Gastrocnemius medialis (tissue), 4 donors: ENCODE data around the gene UBASH3B. TPM values are rescaled to one million over a fixed set of nuclear protein-coding genes. Genes with fewer than 3 reads are reported as not detected.

Source experiments
- ATAC-seq, 2 donors: fragments of 150-250 bp; one replicate each; pipeline ENCODE4 v1.9.1; 2016
- DNase-seq, 2 donors: peaks; one replicate each; pipeline ENCODE4 v3.0.0-alpha.2; 2019
- H3K27ac ChIP-seq, 4 donors: fragments of 200-600 bp; sonication (generic); 1 replicate in 1 of 4; 2 replicates in 3 of 4; pipeline ENCODE4 v1.5.1; 2016 to 2018; ENCODE audit warnings: mild to moderate bottlenecking in 2 of 4, moderate library complexity in 1 of 4
- H3K27me3 ChIP-seq, 3 donors: fragments of 200-600 bp; sonication (generic) in 2 of 3; 1 replicate in 1 of 3; 2 replicates in 2 of 3; pipeline versions ENCODE4 v1.5.1 to v1.6.0; 2016 to 2019; ENCODE audit warnings: mild to moderate bottlenecking in 1 of 3, moderate library complexity in 1 of 3
- H3K36me3 ChIP-seq, 2 donors: fragments of 200-600 bp; sonication (generic) in 1 of 2; one replicate each; pipeline ENCODE4 v1.5.1; 2017 to 2018
- H3K4me1 ChIP-seq, 2 donors: fragments of 200-600 bp; sonication (generic) in 1 of 2; one replicate each; pipeline ENCODE4 v1.5.1; 2016 to 2017; ENCODE audit warnings: mild to moderate bottlenecking in 2 of 2
- H3K4me3 ChIP-seq, 4 donors: fragments of 200-600 bp; sonication (generic) in 3 of 4; 1 replicate in 1 of 4; 2 replicates in 3 of 4; pipeline ENCODE4 v1.5.1; 2016 to 2019; ENCODE audit warnings: mild to moderate bottlenecking in 2 of 4
- H3K9me3 ChIP-seq, 3 donors: fragments of 200-600 bp; sonication (generic) in 2 of 3; 1 replicate in 1 of 3; 2 replicates in 2 of 3; pipeline ENCODE4 v1.5.1; 2016 to 2019
- POLR2A ChIP-seq, 2 donors: fragments of 450-650 bp; IDR thresholded peaks; one replicate each; pipeline ENCODE4 v1.6.1; 2017; ENCODE audit warnings: antibody characterized with exemption in 2 of 2, mild to moderate bottlenecking in 2 of 2, moderate library complexity in 2 of 2
- in situ Hi-C, 4 donors: fragments of 200-750 bp; cut with MboI; loops; one replicate each; pipeline versions ENCODE4 v1.15.0 to v1.8.0; 2017; ENCODE audit warnings: low sequenced_read_pairs in 4 of 4
- intact Hi-C: fragments of 100-400 bp; cut with DNase I; formaldehyde crosslinking; loops from one replicate; pipeline ENCODE4 v1.15.1; 2023; ENCODE audit warnings: low total_unique reads
- total RNA-seq, 4 donors: library from RNA; depleted of rRNA; stranded (reverse); fragments of >200 nt; gene quantifications; one replicate each; pipeline versions ENCODE4 v1.1.0 to v1.2.3, GENCODE V29; 2016
- TF ChIP-seq, protein P1 (sequence below), 5 experiments: fragments of 450-650 bp in 3 of 5; fragments of 200-600 bp in 2 of 5; sonication (generic) in 2 of 5; IDR thresholded peaks in 4 of 5; conservative IDR thresholded peaks in 1 of 5; 1 replicate in 4 of 5; 2 replicates in 1 of 5; pipeline ENCODE4 v1.5.1; 2016 to 2019; ENCODE audit warnings: antibody characterized with exemption in 5 of 5, mild to moderate bottlenecking in 3 of 5, moderate library complexity in 3 of 5

Gene UBASH3B
- total RNA-seq, 4 donors from 2014 or later = 0.32 to 2.9 (median 0.87) TPM

DNA sequence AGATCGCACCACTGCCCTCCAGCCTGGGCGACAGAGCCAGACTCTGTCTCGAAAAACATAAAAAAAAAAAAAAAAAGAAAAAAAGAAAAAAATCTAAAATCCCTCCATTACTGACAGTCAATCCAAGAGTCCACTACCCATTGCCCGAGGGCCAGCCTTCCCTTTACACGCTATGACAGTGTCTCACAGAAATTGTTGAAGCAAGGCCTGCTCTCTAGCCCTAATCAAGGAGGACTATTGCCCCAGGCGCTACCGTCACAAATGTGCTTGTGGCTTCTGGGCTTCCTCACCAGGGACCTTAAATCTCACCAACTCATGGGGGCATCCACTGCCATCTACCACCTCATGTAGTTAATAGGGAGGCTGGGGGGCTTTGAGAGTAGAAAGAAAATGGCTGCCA is 49.9 kb downstream of the UBASH3B start:
- intact Hi-C loops = no loop called here
- H3K36me3 ChIP-seq = no peaks in the 10 kb centered on the region

DNA sequence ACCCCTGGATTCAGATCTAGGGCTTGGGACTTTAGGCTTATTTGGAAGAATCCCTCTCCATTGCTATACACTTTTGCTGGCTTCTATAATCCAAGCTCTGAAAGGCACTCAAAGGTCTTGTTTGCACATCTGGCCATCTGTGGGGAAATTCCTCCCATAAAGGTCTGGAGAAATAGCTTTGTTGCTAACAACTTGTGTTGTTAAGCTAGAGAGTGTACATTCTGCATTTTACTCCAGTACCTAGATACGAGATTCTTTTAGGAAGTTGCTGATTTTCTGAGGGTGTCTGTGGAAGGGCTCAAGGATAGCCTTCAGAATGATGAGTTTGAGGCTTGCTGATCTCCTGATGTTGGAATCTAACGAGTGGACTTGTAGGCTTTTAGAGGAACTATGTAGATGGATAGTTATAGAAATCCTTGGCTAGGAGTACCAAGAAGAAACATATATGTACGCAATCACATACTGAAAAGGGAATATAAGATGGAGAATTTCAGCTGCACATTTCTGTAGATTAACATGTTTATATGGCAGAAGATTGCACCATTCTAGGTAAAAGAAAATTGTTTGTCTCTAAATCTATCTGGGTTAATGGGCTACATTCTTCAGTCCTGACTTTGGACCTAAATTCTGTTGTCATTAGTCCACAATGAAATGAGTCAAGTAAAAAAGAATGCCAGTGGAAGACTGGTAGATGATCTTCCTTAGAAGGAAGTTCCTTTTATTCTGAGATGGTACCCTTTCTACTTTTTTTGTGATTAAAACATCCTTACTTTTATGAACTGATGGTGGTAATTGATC is 51.0 kb downstream of the UBASH3B start:
- no peak overlapping the region for H3K4me3 ChIP-seq
- DNase-seq (no peak), ATAC-seq (no peak)
- no peak for TF ChIP-seq POLR2A (IDR thresholded peaks at IDR 0.05)
- TF ChIP-seq, protein P1, sequence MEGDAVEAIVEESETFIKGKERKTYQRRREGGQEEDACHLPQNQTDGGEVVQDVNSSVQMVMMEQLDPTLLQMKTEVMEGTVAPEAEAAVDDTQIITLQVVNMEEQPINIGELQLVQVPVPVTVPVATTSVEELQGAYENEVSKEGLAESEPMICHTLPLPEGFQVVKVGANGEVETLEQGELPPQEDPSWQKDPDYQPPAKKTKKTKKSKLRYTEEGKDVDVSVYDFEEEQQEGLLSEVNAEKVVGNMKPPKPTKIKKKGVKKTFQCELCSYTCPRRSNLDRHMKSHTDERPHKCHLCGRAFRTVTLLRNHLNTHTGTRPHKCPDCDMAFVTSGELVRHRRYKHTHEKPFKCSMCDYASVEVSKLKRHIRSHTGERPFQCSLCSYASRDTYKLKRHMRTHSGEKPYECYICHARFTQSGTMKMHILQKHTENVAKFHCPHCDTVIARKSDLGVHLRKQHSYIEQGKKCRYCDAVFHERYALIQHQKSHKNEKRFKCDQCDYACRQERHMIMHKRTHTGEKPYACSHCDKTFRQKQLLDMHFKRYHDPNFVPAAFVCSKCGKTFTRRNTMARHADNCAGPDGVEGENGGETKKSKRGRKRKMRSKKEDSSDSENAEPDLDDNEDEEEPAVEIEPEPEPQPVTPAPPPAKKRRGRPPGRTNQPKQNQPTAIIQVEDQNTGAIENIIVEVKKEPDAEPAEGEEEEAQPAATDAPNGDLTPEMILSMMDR (IDR thresholded peaks at IDR 0.05 in 4 of 5, conservative IDR thresholded peaks at IDR 0.05 in 1 of 5) = no peak
- no peak overlapping the region for H3K27ac ChIP-seq
- in situ Hi-C loops = no loop called here
- no peaks in the 10 kb centered on the region for H3K4me1 ChIP-seq
- intact Hi-C loops = no loop called here
- no peaks in the 10 kb centered on the region for H3K36me3 ChIP-seq
- H3K27me3 ChIP-seq = no peaks in the 10 kb centered on the region
- no peaks in the 10 kb centered on the region for H3K9me3 ChIP-seq

More for the DNA sequence above, 49.9 kb downstream of the UBASH3B start:
- Histone ChIP-seq H3K4me3 (no peak overlapping the region), H3K27ac (no peak overlapping the region), H3K9me3 (no peaks in the 10 kb centered on the region), H3K27me3 (no peaks in the 10 kb centered on the region), H3K4me1 (no peaks in the 10 kb centered on the region)
- TF ChIP-seq, protein P1 (IDR thresholded peaks at IDR 0.05 in 4 of 5, conservative IDR thresholded peaks at IDR 0.05 in 1 of 5) = no peak
- TF ChIP-seq POLR2A (IDR thresholded peaks at IDR 0.05) = no peak
- ATAC-seq (no peak), DNase-seq (no peak)
- in situ Hi-C loops = no loop called here

DNA sequence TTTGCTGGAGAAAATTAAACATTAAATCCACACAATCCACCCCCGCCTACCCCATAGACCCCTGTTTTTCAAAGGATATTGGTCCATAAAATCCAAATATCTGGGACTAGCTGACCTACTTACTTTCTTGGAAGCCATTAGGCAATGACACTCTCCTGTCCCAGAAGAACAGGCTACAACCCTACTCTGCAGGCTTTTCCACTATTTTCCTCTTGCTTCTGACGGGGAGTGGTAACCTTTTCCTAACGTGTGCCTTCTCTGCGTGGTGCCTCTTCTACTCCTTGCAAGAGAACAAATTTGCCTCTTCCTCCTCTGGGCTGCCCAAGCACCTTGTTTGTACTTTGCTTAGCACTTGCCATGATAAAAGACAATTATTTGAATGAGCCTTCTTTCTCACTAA is 51.6 kb downstream of the UBASH3B start:
- intact Hi-C loops = no loop called here

DNA sequence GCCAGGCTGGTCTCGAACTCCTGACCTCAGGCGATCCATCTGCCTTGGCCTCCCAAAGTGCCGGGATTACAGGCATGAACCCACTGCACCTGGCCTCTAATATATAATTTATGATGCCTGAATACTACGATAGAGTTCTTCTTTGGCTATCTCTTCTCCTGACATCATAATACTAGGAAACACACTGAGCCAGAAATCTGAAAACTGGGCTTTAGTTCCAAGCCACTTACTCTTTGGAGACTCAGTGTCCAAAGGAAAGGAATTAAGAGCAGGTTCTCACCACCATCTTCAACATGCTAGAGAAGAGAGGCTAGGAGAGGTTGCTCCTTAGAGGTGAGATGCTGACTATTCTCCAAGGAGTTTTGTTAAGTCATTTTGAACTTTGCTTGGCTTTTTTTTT is 52.4 kb downstream of the UBASH3B start:
- Histone ChIP-seq H3K27me3 (no peaks in the 10 kb centered on the region), H3K27ac (no peak overlapping the region), H3K4me1 (no peaks in the 10 kb centered on the region), H3K9me3 (no peaks in the 10 kb centered on the region), H3K4me3 (no peak overlapping the region), H3K36me3 (no peaks in the 10 kb centered on the region)
- ATAC-seq (no peak), DNase-seq (no peak)
- TF ChIP-seq POLR2A (IDR thresholded peaks at IDR 0.05) = no peak
- TF ChIP-seq, protein P1 (IDR thresholded peaks at IDR 0.05 in 4 of 5, conservative IDR thresholded peaks at IDR 0.05 in 1 of 5) = no peak
- in situ Hi-C loops = no loop called here
- intact Hi-C loops = no loop called here

More for the DNA sequence above, 51.6 kb downstream of the UBASH3B start:
- H3K27me3 ChIP-seq = no peaks in the 10 kb centered on the region
- H3K4me1 ChIP-seq = no peaks in the 10 kb centered on the region
- DNase-seq = no peak
- no peaks in the 10 kb centered on the region for H3K9me3 ChIP-seq
- in situ Hi-C loops = no loop called here
- no peak overlapping the region for H3K27ac ChIP-seq
- no peak for TF ChIP-seq POLR2A (IDR thresholded peaks at IDR 0.05)
- TF ChIP-seq, protein P1 (IDR thresholded peaks at IDR 0.05 in 4 of 5, conservative IDR thresholded peaks at IDR 0.05 in 1 of 5) = no peak
- H3K4me3 ChIP-seq = no peak overlapping the region
- no peaks in the 10 kb centered on the region for H3K36me3 ChIP-seq
- no peak for ATAC-seq
